ENCODE measurements around the gene SYF2.
"Not testable (repeated sequence)": the region's sequence is repeated elsewhere in the genome, so short reads cannot be mapped to it uniquely, and the experiment has no call there.

The SYF2 gene

DNA sequence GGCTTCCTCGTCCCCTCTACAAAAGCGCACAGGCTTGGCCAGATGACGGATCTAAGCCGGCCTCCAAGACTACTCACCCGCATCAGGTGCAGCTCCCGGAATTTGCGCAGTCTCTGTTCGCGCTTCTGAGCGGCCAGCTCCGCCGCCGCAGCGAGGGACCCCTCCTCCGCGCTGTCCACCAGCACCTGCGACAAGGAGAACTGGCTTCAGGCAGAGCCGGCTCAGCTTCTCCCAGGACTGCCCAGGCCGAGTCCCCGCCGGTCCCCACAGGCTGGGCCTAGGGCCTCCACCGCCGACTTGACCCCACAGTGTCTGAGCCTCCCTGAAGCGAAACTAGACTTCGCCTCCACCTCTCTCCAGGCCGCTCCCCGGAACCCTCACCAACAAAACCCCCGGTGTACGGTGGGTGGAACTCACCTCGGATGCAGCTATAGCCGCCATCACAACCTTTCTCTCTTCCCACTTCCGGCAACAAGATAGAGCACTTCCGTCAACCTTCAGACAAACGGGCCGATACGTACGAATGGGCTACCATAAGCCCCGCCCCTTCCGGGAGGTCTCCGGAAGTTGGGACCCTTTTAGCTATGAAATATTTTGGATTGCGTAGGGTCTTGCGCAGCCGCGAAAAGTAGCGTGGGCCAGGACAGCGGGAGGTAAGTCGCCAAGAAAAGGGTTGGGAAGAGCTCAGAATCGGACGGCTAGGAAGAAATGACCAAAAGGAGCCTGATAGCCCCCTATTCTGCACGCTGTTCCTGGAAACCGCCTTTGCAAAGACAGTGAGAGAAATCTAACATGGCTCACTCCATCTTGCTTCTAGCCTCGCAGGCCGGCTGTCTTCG is at the start of gene SYF2:
Gene SYF2 (minus strand): TSS at position 476 of the 839 bp plus-strand sequence. CDS start 35 bp downstream, at position 441.
- peak; percentile 91 for DNase-seq

- DNase-seq = not testable (repeated sequence)
These were observed 47.4 kb upstream of the SYF2 start for GRCh38 chr1:25279693-25280111.

- DNase-seq = not testable (repeated sequence)
These were observed 46.5 kb upstream of the SYF2 start for GRCh38 chr1:25278790-25279189.

DNA sequence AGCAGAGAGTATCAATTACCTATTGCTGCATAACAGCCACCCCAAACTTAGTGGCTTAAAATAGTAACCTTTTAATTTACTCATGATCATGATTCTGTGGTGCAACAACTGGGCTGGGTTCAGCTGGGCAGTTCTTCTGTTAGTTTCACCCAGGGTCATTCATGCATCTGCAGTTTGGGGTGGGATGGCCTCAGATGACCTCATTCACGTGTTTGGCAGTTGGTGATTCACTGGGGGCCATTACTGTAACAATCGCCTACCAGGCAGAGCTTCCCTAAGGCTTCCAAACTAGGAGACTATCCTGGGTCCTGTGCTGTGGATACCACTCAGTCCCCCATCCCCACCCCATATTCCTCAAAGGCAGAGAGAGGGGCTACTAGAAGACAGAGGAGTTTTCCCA is 46.1 kb upstream of the SYF2 start:
- not testable (repeated sequence) for DNase-seq

DNA sequence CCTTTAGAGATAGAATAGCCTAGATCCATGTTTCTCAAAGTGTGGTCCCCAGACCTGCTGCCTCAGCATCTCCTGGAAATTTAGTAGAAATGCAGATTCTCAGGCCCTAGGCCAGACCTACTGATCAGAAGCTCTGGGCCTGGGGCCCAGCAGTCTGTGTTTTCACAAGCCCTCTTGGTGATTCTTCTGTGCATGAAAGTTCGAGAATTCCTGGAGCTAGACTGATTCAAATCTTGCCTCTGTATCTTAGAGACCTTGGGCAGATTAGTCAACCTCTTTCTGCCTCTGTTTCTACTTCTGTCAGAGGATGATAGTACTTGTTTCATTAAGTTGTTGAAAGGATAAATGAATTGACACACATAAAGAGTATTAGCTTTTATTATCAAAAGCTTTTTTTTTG is 45.0 kb upstream of the SYF2 start:
- DNase-seq = not testable (repeated sequence)

DNA sequence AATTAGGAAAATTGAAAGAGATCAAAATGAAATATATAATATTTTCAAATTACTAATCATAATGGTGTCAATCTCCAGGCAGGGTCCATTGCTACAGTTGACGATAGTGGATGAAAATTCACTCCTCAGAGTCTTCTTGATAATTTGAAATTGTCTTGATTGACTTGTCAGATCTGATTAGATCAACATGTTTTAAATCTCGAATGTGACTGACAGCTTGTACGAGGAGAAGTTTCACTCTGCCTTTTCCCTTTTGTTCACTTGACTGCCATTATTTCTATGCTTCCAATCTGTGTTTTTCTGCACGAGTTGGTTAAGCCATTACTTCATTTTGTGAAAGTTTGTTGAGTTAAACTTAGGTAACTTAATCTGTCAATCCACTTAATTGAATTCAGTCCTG is 43.3 kb upstream of the SYF2 start:
- DNase-seq = not testable (repeated sequence)

GRCh38 chr1:25272238-25272637 is 39.9 kb upstream of the SYF2 start, which contains the start of gene RHD:
RHD (plus strand) TSS chr1:25272509; CDS start chr1:25272548, 39 bp downstream.
- not testable (repeated sequence) for DNase-seq

DNA sequence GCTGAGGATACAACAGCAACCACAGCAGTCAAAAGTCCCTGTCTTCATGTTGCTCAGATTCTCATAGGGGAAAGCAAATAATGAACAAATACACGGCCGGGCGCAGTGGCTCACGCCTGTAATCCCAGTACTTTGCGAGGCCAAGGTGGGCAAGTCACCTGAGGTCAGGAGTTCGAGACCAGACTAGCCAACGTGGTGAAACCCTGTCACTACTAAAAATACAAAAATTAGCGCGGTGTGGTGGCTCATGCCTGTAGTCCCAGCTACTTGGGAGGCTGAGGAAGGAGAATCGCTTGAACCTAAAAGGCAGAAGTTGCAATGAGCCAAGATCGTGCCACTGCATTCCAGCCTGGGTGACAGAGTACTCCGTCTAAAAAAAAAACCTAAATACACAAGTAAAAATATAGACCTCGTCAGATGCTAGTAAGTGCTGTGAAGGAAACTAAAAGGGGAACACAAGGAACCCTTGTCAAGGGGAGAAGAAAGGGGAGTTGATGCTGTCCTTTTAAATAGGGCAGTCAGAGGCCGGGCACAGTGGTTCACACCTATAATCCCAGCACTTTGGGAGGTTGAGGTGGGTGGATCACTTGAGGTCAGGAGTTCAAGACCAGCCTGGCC is 36.0 kb upstream of the SYF2 start:
- DNase-seq = not testable (repeated sequence)

DNA sequence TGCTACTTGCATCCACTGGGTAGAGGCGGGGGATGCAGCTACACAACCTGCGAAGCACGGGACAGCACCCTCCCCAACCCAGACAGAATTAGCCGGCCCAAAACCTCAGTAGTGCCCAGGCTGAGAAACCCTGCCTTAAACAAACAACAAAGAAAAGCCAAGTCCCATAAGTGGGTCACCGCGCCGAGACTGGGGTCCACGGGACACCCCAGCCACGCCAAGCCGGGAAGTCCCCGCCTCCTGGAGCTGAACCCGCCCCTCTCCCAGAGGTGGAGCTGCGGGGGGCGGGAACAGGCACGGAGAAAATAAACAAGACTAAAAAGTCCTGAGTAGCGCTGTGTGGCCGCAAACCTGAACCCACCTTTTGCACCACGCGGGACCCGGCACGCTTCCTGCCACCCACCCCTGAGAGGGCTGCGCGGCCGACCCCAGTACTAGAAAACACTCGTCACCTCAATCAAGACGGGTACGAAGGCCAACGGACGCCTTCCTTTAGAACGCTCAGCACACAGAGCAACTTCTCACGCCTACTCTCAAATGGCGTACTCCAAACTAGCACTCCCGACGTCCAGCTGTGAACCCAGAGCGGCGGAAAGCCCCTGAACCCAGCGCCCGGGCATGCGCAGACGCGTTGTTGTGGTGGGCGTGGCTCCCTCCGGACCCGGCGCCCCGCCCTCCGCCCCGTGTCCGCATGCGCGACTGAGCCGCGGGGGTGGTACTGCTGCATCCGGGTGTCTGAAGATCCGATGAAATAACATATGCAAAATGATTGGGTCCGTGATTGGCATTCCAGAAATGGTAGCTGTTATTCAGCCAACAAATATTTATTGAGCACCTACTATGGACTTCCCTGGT is 35.2 kb upstream of the SYF2 start:
- DNase-seq = not testable (repeated sequence)

- DNase-seq = not testable (repeated sequence)
These were observed 34.4 kb upstream of the SYF2 start for GRCh38 chr1:25266554-25267287.

DNA sequence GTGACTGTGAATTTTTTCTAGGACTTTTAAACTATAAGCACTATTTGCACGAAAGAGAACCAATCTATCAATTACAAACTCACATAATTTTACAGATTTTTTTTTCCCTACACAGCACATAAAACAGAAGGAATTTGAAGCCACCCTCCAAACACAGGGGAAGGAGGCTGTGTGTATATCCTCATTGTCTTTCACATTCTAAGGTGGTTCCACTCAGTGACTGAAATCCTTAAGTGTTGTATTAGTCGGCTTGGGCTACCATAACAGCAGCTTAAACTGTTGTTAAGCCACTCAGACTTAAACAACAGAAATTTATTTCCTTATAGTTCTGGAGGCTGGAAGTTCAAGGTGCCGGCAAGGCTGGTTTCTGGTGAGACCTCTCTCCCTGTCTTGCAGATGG is 28.0 kb upstream of the SYF2 start:
- DNase-seq = not testable (repeated sequence)

GRCh38 chr1:25259813-25260212 is 27.5 kb upstream of the SYF2 start:
- DNase-seq = not testable (repeated sequence)

GRCh38 chr1:25257196-25257595 is 24.9 kb upstream of the SYF2 start:
- DNase-seq = no peak

- no peak for DNase-seq
These were observed 24.3 kb upstream of the SYF2 start for GRCh38 chr1:25256578-25256965.

DNA sequence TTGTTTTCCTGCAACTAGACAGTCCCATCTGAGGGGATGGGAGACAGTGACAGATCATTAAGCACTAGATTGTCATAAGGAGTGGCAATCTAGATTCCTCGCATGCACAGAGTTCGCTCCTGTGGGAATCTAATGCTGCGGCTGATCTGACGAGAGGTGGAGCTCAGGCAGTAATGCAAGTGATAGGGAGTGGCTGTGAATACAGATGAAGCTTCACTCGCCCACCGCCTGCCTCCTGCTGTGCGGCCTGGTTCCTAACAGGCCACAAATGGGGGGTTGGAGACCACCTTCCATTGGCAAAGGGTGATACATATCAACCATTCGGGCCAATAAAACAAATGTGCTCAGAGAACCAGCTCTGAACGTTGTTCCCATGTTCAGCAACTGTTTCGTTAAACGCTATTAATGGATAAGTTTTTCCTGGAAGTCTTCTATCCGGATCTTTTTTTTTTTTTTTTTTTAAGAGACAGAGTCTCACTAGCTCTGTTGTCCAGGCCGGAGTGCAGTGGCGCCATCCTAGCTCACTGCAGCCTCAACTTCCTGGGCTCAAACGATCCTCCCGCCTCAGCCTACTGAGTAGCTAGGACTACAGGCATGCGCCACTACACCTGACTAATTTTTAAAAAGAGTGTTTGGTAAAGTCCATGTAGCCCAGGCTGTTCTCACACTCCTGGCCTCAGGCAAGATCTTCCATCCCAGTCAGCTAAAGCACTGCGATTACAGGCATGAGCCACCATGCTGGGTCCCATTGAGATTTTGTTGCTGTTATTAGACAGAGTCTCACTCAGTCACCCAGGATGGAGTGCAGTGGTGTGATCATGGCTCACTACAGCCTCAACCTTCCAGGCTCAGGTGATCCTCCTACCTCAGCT is 23.6 kb upstream of the SYF2 start:
- no peak for DNase-seq

DNA sequence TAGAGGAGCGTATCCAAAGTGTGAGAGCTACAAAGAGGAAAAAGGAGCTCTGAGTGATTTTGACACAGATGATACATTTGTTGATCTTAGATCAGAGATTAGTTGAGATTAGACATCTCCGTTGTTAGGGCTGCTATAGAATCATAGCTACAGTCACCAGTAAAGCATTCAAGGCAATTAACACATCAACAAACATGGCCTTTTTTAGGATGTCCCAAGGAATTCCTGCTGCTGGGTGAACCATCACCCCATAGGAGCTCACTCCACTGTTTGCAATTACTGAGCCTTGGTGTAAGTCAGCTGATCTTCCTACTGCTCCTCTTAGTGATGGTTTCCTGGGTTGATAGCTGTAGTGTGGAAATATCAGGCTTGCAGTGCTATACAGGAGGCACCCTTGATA is 21.6 kb upstream of the SYF2 start:
- DNase-seq = no peak

DNA sequence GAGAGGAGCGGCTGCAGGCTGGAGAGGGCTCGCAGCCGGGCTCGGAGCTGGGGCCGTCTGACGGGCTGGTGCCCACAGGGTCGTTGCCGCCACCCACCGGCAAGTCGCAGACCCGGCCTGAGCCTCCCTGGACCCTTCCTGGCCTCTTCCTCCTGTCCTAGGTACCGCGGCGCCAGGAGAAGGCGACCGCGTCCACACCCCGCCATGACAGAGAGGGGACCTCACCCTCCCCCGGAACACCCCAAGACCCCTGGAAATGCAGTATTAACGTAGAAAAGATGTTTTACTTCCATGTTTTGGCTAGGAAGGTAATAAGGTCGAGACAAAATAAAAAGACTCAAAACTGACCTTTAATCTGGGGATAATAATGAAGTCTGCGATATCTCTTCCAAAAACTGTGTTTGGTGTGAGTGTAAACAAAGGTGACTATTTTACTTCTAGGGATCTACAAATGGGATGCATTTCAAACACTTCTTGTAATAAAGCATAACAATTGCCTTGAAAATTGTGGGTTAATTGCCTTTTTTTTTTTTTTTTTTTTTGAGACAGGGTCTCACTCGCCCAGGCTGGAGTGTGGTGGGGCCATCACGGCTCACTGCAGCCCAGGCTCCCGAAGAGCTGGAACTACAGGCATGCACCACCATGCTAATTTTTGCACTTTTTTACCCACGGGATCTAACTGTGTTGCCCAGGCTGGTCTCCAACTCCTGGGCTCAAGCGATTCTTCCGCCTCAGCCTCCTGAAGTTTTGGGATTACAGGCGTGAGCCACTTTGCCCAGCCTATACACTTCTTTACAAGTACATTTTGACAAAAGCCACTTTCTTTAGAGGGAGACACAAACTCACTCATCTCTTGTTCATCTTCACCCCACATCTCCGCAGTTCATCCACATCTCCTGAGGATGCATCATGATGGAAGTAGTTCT is 15.8 kb upstream of the SYF2 start:
- no peak for DNase-seq

DNA sequence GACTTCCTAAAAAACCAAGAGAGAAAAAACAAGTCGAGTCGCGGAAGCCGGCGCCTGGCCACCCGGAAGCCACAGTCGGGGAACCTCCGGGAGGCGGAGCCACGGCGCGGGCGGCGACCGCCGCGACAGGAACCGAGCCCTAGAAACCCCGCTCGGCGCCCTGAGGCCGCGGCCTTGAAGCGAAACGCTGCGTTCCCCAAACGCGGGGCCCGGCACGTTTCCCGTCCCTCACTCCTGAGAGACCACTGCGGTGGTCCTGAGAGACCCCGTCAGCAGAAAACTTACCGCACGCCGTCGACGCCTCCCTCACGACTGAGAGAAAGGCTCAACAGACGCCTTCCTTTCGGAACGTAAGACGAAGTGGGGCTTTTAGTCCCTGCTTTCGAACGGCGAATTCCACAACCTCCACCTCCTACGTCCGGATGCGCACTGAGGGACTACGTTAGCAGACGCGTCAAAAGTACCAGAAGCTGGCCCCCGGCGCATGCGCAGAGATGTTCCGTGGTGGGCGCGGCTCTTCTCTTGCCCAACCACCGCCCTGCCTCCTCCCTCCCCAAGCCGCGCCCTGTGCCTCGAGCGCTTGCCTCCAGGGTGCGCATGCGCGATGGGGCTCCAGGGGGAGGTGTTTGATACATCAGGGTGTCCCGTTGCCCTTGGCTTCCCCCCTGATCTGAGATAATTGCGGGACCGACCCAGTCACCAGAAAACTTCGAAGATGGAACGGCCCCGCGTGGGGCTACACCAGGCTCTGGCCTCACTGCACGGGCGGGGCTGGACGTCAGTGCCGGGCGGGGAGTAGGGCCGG is 14.9 kb upstream of the SYF2 start, which contains the start of gene RSRP1:
Gene RSRP1 (minus strand): TSS at position 431 of the 805 bp plus-strand sequence. CDS start 491 bp downstream, outside the sequence.
- peak; percentile 100 for DNase-seq

- DNase-seq = peak; percentile 39
These were observed 14.3 kb upstream of the SYF2 start for GRCh38 chr1:25246600-25247023.
